HepG2 (cell line): Measurements from ENCODE around the gene PTPRU. TPM values are rescaled to one million over a fixed set of nuclear protein-coding genes. Genes with fewer than 3 reads are reported as not detected.

Source experiments
- ATAC-seq: fragments of 200-7000 bp; cut with Tn5 transposase; 3 replicates; pipeline ENCODE4 v1.9.1; 2020; ENCODE audit warnings: mild to moderate bottlenecking, moderate library complexity
- BruUV-seq: library from RNA; stranded (reverse); fragments of 400-500 nt; replicated peaks from 2 replicates; lab custom pipeline; 2021; lab: Mats Ljungman, UMichigan
- CTCF ChIA-PET: fragments of 300-600 bp; formaldehyde crosslinking; extraction: SDS; loops from one replicate; lab custom pipeline; 2021; ENCODE audit warnings: low total read pairs, inconsistent platforms, low intra/inter-chr PET ratio; lab: Yijun Ruan, JAX
- POLR2A ChIA-PET: fragments of 350-600 bp; sonication (Branson Sonifier 250); formaldehyde crosslinking; loops from one replicate; lab custom pipeline; 2020; ENCODE audit warnings: antibody characterized with exemption, inconsistent platforms; lab: Yijun Ruan, JAX
- DNase-seq: peaks from one replicate; pipeline ENCODE4 v3.0.0-alpha.2; 2015; ENCODE audit warnings: low spot score
- FAIRE-seq: peaks from 3 replicates; lab custom pipeline; 2011; peaks lifted over from hg19 to GRCh38; lab: Jason Lieb, UNC
- H2AFZ ChIP-seq: one replicate; pipeline ENCODE4 v1.6.1; 2011; ENCODE audit warnings: low read length, inconsistent platforms
- H3K27ac ChIP-seq: fragments of 300-600 bp; 3 replicates; pipeline ENCODE4 v1.8.0; 2011; ENCODE audit warnings: mixed run types, mild to moderate bottlenecking, mixed read lengths, low read length, inconsistent platforms; ENCODE audit not compliant: insufficient read depth; ENCODE audit errors: extremely low read length
- H3K27me3 ChIP-seq, 2 experiments: fragments of 200-600 bp in 1 of 2; 2 replicates in 1 of 2; 3 replicates in 1 of 2; pipeline versions ENCODE4 v1.6.0 to v1.8.0; 2011; ENCODE audit warnings: low read length in 2 of 2, mild to moderate bottlenecking in 2 of 2, moderate library complexity in 2 of 2, inconsistent platforms in 1 of 2; ENCODE audit not compliant: insufficient read depth in 2 of 2, control insufficient read depth in 1 of 2
- H3K36me3 ChIP-seq, 2 experiments: fragments of 200-600 bp in 1 of 2; replicated peaks in 1 of 2; 2 replicates in 1 of 2; 3 replicates in 1 of 2; pipeline versions ENCODE4 v1.5.1 to v1.8.0; 2011; ENCODE audit warnings: low read length in 2 of 2, inconsistent platforms in 1 of 2; ENCODE audit not compliant: insufficient read depth in 2 of 2, control insufficient read depth in 1 of 2
- H3K4me1 ChIP-seq: 2 replicates; pipeline ENCODE4 v1.5.1; 2012; ENCODE audit warnings: low read length, inconsistent platforms; ENCODE audit not compliant: insufficient read depth
- H3K4me2 ChIP-seq: 2 replicates; pipeline ENCODE4 v1.6.0; 2011; ENCODE audit warnings: low read depth, low read length, inconsistent platforms
- H3K4me3 ChIP-seq, 3 experiments: fragments of 200-600 bp in 1 of 3; sonication (generic), shearing (Covaris generic) in 1 of 3; replicated peaks in 1 of 3; 2 replicates each; pipeline ENCODE4 v1.5.1; 2011 to 2016; ENCODE audit warnings: low read length in 3 of 3, inconsistent platforms in 2 of 3, low read depth in 2 of 3, mild to moderate bottlenecking in 2 of 3, control low read depth in 1 of 3, mixed read lengths in 1 of 3; ENCODE audit not compliant: insufficient read depth in 1 of 3
- H3K79me2 ChIP-seq: one replicate; pipeline ENCODE4 v1.6.1; 2011; ENCODE audit warnings: low read length, inconsistent platforms; ENCODE audit not compliant: insufficient read depth
- H3K9ac ChIP-seq: 2 replicates; pipeline ENCODE4 v1.6.0; 2011; ENCODE audit warnings: mild to moderate bottlenecking, low read depth, low read length, inconsistent platforms; ENCODE audit not compliant: insufficient read depth
- H3K9me3 ChIP-seq: 2 replicates; pipeline ENCODE4 v1.5.1; 2012; ENCODE audit warnings: mild to moderate bottlenecking, low read length
- H4K20me1 ChIP-seq: 2 replicates; pipeline ENCODE4 v1.6.0; 2011; ENCODE audit warnings: inconsistent platforms, mild to moderate bottlenecking, low read length, moderate library complexity; ENCODE audit not compliant: insufficient read depth
- WGBS: methylation state at CpG from one replicate; pipeline ENCODE4 v1.1.6; 2017; ENCODE audit warnings: low lambda C conversion rate; 5-methylcytosine and 5-hydroxymethylcytosine counted together
- in situ Hi-C: cut with HindIII; loops from 2 replicates; pipeline ENCODE4 v1.10.0; 2017; ENCODE audit warnings: low pct_unique_long_range_greater_than_20kb; ENCODE audit not compliant: extremely low pct_ligation_motif_present
- intact Hi-C: fragments of 100-400 bp; cut with micrococcal nuclease; formaldehyde crosslinking; loops from one replicate; pipeline ENCODE4 v1.10.0; 2022; ENCODE audit not compliant: unreplicated experiment
- polyA plus RNA-seq, 8 experiments: library from polyadenylated mRNA; depleted of rRNA in 3 of 8; stranded (reverse) in 7 of 8; unstranded in 1 of 8; fragments of >200 nt; fragmentation: Illumina TruSeq in 4 of 8; extraction: Trizol in 4 of 8; gene quantifications; 2 replicates each; pipeline versions ENCODE4 v1.2.1 to v1.2.3, GENCODE V29; 2011 to 2016; ENCODE audit warnings: low read depth in 4 of 8, missing spikeins in 1 of 8, mixed read lengths in 1 of 8; ENCODE audit not compliant: insufficient read depth in 1 of 8
- total RNA-seq, 5 experiments: library from RNA; depleted of rRNA; stranded (reverse); fragments of >200 nt; fragmentation: Illumina TruSeq; extraction: Trizol; gene quantifications; 2 replicates each; pipeline ENCODE4 v1.2.3, GENCODE V29; 2016; ENCODE audit warnings: low read depth in 1 of 5
- TF ChIP-seq, protein P1 (sequence below): sonication (generic); formaldehyde crosslinking; IDR thresholded peaks from 2 replicates; pipeline ENCODE4 v1.5.0; 2020; ENCODE audit warnings: mild to moderate bottlenecking, missing genetic modification reagents, moderate library complexity
- TF ChIP-seq, protein P2 (sequence below): sonication (generic); formaldehyde crosslinking; IDR thresholded peaks from 2 replicates; pipeline ENCODE4 v1.9.0; 2021; ENCODE audit warnings: missing genetic modification reagents, borderline replicate concordance

Gene PTPRU
- total and polyA plus RNA-seq, 2 of the 13 experiments (the other 11 are each of a cell fraction or from before 2014, with no cell fraction given): 21.6 to 22.3 TPM

DNA sequence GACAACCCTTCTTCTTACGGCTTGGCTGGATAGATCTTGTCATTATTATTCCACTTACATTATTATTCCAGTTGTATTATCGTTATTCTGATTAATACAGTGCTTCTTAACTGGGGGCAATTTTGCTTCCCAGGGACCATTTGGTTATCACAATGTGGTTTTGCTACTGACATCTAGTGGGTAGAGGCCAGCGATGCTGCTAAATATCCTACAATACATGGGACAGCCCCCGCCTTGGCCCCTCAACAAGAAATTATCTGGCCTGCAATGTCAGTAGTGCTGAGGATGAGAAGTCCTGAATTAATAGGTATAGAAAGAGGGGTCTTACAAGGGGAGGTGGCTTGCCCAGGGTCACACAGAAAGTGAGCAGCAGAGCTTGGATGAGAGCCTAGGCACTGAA, 105.6 kb downstream of the PTPRU start:
- ATAC-seq (peak; percentile 39; the same call in 2 of the 3 replicates), FAIRE-seq (no peak), DNase-seq (no peak)
- H3K4me3 ChIP-seq: no peak overlapping the region
- no peaks in the 10 kb centered on the region for H3K9me3 ChIP-seq
- peaks cover 2 to 31% of the 10 kb centered on the region in 2 experiments; a peak in 4 of 5 replicates for H3K27me3 ChIP-seq
- no peaks in the 10 kb centered on the region for H3K79me2 ChIP-seq
- H2AFZ ChIP-seq: no peak overlapping the region
- no TSS peak for BruUV-seq
- ChIA-PET CTCF (interaction anchor here (1.1 kb wide), 1 partner anchor 111 kb away, joined by 3 read pairs; no protein-coding TSS in a partner anchor), POLR2A (no interaction called here)
- no peaks in the 10 kb centered on the region for H3K36me3 ChIP-seq
- in situ Hi-C loops: loop anchor here (25.0 kb wide), 2 partner anchors 770 to 1345 kb away; no protein-coding TSS in a partner anchor
- H4K20me1 ChIP-seq: no peaks in the 10 kb centered on the region
- H3K9ac ChIP-seq: no peak overlapping the region
- H3K27ac ChIP-seq: no peak overlapping the region
- 1% methylated on average over 4 of the region's 4 CpGs for WGBS
- TF ChIP-seq, protein P1, sequence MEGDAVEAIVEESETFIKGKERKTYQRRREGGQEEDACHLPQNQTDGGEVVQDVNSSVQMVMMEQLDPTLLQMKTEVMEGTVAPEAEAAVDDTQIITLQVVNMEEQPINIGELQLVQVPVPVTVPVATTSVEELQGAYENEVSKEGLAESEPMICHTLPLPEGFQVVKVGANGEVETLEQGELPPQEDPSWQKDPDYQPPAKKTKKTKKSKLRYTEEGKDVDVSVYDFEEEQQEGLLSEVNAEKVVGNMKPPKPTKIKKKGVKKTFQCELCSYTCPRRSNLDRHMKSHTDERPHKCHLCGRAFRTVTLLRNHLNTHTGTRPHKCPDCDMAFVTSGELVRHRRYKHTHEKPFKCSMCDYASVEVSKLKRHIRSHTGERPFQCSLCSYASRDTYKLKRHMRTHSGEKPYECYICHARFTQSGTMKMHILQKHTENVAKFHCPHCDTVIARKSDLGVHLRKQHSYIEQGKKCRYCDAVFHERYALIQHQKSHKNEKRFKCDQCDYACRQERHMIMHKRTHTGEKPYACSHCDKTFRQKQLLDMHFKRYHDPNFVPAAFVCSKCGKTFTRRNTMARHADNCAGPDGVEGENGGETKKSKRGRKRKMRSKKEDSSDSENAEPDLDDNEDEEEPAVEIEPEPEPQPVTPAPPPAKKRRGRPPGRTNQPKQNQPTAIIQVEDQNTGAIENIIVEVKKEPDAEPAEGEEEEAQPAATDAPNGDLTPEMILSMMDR: 0 out of 2 replicates have a peak, but pooled peaks have one; percentile 13
- TF ChIP-seq, protein P2, sequence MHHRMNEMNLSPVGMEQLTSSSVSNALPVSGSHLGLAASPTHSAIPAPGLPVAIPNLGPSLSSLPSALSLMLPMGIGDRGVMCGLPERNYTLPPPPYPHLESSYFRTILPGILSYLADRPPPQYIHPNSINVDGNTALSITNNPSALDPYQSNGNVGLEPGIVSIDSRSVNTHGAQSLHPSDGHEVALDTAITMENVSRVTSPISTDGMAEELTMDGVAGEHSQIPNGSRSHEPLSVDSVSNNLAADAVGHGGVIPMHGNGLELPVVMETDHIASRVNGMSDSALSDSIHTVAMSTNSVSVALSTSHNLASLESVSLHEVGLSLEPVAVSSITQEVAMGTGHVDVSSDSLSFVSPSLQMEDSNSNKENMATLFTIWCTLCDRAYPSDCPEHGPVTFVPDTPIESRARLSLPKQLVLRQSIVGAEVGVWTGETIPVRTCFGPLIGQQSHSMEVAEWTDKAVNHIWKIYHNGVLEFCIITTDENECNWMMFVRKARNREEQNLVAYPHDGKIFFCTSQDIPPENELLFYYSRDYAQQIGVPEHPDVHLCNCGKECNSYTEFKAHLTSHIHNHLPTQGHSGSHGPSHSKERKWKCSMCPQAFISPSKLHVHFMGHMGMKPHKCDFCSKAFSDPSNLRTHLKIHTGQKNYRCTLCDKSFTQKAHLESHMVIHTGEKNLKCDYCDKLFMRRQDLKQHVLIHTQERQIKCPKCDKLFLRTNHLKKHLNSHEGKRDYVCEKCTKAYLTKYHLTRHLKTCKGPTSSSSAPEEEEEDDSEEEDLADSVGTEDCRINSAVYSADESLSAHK (CRISPR knock-in tag): no peak
- no peak overlapping the region for H3K4me2 ChIP-seq
- H3K4me1 ChIP-seq: no peaks in the 10 kb centered on the region
- intact Hi-C loops: loop anchor here (10.0 kb wide), 1 partner anchor 107 kb away; the partner anchor contains the start of genes MECR and PTPRU
